ENCODE measurements around the gene KIAA1549. TPM values are rescaled to one million over a fixed set of nuclear protein-coding genes. Genes with fewer than 3 reads are reported as not detected.

Gene KIAA1549
- total and polyA plus RNA-seq, 9 of the 15 experiments (the other 6 are each of a cell fraction or from before 2014, with no cell fraction given), result 0.01 to 0.29 (median 0.07) TPM

GRCh38 chr7:138970952-138971351 lies 10.2 kb downstream of the KIAA1549 start (continued):
- TF ChIP-seq BDP1 (IDR thresholded peaks at IDR 0.05; ENCODE audit: insufficient read depth, insufficient read length), result no peak

- H3K27ac ChIP-seq (ENCODE audit: extremely low read depth, low read depth, low read length), result no peak overlapping the region
- WGBS (ENCODE audit: insufficient coverage, low coverage, missing lambda C conversion rate), result under 1% methylated on average over 7 of the region's 7 CpGs
- intact Hi-C loops (cut with micrococcal nuclease) (no loop called here), in situ Hi-C loops (cut with MboI) (no loop called here)
- peaks cover 65 to 83% of the 10 kb centered on the region in 2 experiments for H3K27me3 ChIP-seq (ENCODE audit: control insufficient read depth in 2 of 2, insufficient read depth in 2 of 2, low read length in 2 of 2)
- no peak for ATAC-seq
- H3K79me2 ChIP-seq (ENCODE audit: control insufficient read depth, insufficient read depth, low read length), result no peaks in the 10 kb centered on the region
- no peak for FAIRE-seq
- H3K4me3 ChIP-seq, result no peak overlapping the region
- DNase-seq (ENCODE audit: extremely low read depth in 1 of 4, low spot score in 3 of 4), result no peak
- H4K20me1 ChIP-seq (replicated peaks; ENCODE audit: control insufficient read depth, insufficient read depth, low read length), result no peaks in the 10 kb centered on the region
- H2AFZ ChIP-seq (ENCODE audit: low read depth, low read length), result no peak overlapping the region
- no peaks in the 10 kb centered on the region for H3K4me1 ChIP-seq (replicated peaks in 1 of 2; ENCODE audit: control insufficient read depth in 2 of 2, insufficient read depth in 2 of 2, low read length in 2 of 2)
- no peaks in the 10 kb centered on the region for H3K9me3 ChIP-seq (replicated peaks; ENCODE audit: control insufficient read depth, insufficient read depth, low read depth, low read length)
- H3K4me2 ChIP-seq (ENCODE audit: insufficient read depth, low read length), result no peak overlapping the region
- POLR2A ChIA-PET, result interaction anchor here (0.6 to 1.9 kb wide), 3 partner anchors 10 to 61 kb away, joined by 3 to 8 read pairs (median 3); partner anchors contain the start of gene KIAA1549
- H3K9ac ChIP-seq (ENCODE audit: insufficient read depth in 1 of 2, low read depth in 2 of 2, low read length in 2 of 2), result no peak overlapping the region
- CTCF ChIA-PET (ENCODE audit: low intra/inter-chr PET ratio), result no interaction called here
- no peaks in the 10 kb centered on the region for H3K36me3 ChIP-seq (ENCODE audit: control insufficient read depth, insufficient read depth, low read length)
- no peaks in the 10 kb centered on the region for H3K9me1 ChIP-seq (ENCODE audit: control insufficient read depth, insufficient read depth, low read length)
- BruUV-seq (replicated peaks), result no TSS peak
- TF ChIP-seq CBX8 (IDR thresholded peaks at IDR 0.05; ENCODE audit: borderline replicate concordance, extremely low read depth, low read depth, low read length, poor library complexity, severe bottlenecking) (no peak), ZFPM2 (CRISPR knock-in tag; IDR thresholded peaks at IDR 0.05) (no peak), SRSF9 (IDR thresholded peaks at IDR 0.05; ENCODE audit: borderline replicate concordance, low read depth, low read length) (no peak), NCOA4 (IDR thresholded peaks at IDR 0.05; ENCODE audit: partially characterized antibody) (no peak), TCF7 (IDR thresholded peaks at IDR 0.05; ENCODE audit: borderline replicate concordance) (no peak), JUN (IDR thresholded peaks at IDR 0.05; ENCODE audit: borderline replicate concordance, low read depth, low read length) (no peak), JUN (CRISPR knock-in tag; IDR thresholded peaks at IDR 0.05; ENCODE audit: borderline replicate concordance) (no peak), MIER1 (IDR thresholded peaks at IDR 0.05; ENCODE audit: low read depth) (no peak), ZNF780A (CRISPR knock-in tag; IDR thresholded peaks at IDR 0.05) (no peak), FOXA1 (IDR thresholded peaks at IDR 0.05; ENCODE audit: borderline replicate concordance) (no peak), SREBF2 (CRISPR knock-in tag; IDR thresholded peaks at IDR 0.05) (no peak), ATF1 (CRISPR knock-in tag; IDR thresholded peaks at IDR 0.05) (no peak), ATF1 (tag; IDR thresholded peaks at IDR 0.05) (no peak)
- TF ChIP-seq, protein P1, sequence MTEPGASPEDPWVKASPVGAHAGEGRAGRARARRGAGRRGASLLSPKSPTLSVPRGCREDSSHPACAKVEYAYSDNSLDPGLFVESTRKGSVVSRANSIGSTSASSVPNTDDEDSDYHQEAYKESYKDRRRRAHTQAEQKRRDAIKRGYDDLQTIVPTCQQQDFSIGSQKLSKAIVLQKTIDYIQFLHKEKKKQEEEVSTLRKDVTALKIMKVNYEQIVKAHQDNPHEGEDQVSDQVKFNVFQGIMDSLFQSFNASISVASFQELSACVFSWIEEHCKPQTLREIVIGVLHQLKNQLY (CRISPR knock-in tag; conservative IDR thresholded peaks at IDR 0.05), result no peak
- TF ChIP-seq, protein P2, sequence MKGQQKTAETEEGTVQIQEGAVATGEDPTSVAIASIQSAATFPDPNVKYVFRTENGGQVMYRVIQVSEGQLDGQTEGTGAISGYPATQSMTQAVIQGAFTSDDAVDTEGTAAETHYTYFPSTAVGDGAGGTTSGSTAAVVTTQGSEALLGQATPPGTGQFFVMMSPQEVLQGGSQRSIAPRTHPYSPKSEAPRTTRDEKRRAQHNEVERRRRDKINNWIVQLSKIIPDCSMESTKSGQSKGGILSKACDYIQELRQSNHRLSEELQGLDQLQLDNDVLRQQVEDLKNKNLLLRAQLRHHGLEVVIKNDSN (CRISPR knock-in tag; IDR thresholded peaks at IDR 0.05), result no peak
These were observed 10.7 kb downstream of the KIAA1549 start for GRCh38 chr7:138970446-138970845.
